ENCODE data around the gene OVAAL.

DNA sequence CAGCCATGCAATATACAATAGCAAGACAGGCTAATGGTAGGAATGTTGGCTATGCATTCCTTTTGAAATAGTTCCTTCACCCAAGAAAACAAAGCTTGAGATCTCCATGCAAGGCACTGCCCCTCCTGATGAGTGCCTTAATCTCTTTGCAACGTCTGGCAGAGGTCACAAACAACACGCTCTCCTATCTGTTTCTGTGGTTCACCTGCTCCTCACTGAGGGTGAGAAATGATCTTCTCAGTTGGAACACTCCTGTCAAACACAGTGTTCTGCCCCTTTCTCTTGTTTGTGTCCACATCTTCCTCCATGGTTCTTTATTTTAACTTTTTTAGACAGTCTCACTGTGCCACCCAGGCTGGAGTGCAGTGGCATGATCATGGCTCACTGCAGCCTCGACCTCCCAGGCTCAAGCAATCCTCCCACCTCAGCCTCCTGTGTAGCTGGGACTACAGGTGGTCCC, 51.8 kb downstream of the OVAAL start:
- TF ChIP-seq CTCF (IDR thresholded peaks at IDR 0.05; ENCODE audit: low read depth, low read length, poor library complexity, severe bottlenecking): no peak
- no peak for TF ChIP-seq EZH2phosphoT487 (IDR thresholded peaks at IDR 0.05; ENCODE audit: borderline replicate concordance, low read length)

Data from DOHH2 (cell line).